ENCODE results near the gene TMEM178B. TPM values are rescaled to one million over a fixed set of nuclear protein-coding genes. Genes with fewer than 3 reads are reported as not detected.

Gene TMEM178B

Small RNA genes lying within 50 kb of the gene (small RNA-seq; reads per million reads assigned to genes)
- gene AC006362.1 (ENCODE audit: insufficient read depth) (not detected), gene RNU4-74P (ENCODE audit: insufficient read depth) (not detected)
